Ammon's horn (tissue), 1 donor: ENCODE measurements around the gene NUP210L.
A peak's percentile ranks its signal among the peaks of the same experiment; 100 is the strongest.
"Not testable (repeated sequence)": the region's sequence is repeated elsewhere in the genome, so short reads cannot be mapped to it uniquely, and the experiment has no call there.

ENCODE experiments used
- DNase-seq: peaks from one replicate; pipeline ENCODE4 v3.0.0-alpha.2; 2016; ENCODE audit warnings: low spot score

The NUP210L gene

DNA sequence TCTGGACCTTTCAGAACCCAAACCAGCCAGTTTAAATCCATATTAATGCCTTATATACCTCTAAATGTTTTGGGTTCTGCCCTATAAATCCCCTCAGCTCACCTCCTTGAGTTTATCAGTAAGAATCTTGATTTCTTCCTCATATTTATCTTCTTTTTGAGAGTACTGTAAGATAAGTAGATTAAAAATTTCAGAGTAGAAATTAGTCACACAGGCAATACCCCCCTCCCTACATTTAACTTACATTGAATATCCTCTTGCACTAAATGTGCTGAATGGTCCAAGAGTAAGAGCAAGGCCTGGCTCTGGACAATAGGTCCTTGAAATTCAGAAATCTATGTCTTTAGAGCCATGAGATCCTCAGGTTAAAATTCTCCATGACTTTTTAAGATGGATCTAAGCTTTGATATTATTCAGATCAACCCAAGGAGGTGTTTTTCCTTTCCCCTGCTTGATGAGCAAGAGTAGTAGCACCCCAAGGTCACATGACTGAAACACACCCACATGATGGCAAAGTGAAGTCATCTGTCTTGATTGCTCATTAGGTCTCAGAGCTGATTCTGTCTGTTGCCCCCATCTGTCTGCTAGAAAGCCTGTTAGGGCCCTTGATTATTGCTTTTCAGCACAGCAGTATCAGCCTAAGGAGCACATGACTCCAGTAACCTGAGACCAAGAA, 15.8 kb upstream of the NUP210L start:
- DNase-seq = peak; percentile 45

- DNase-seq = no peak
Observed at GRCh38 chr1:154167461-154167860, 12.6 kb upstream of the NUP210L start.

- DNase-seq = no peak
Observed at GRCh38 chr1:154166207-154166606, 11.3 kb upstream of the NUP210L start.

GRCh38 chr1:154159554-154159953, 4.7 kb upstream of the NUP210L start:
- no peak for DNase-seq

- DNase-seq = no peak
Observed at GRCh38 chr1:154158307-154159125, 3.6 kb upstream of the NUP210L start.

- DNase-seq = peak; percentile 39
Observed at GRCh38 chr1:154157520-154158306, 2.8 kb upstream of the NUP210L start.

DNA sequence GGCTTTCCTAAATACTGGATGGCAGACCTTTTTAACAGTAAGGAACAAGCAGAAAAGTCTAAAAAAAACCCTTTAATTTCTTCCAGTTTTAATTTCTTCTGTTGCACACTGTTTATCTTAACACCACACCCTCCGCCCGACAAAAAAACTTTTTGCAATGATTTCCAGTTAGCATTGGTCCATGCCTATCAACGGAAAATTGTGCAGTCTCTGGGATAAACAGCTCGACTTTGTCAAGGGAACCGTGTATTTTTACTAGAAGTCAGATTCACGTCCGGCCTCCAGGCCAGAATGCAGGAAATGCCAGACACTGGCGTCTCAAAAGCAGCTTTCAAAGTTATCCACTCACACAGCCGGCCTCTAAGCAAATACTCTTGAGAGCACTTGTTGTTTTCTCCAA, 378 bp upstream of the NUP210L start:
- no peak for DNase-seq

GRCh38 chr1:154154053-154154452, 820 bp downstream of the NUP210L start:
- no peak for DNase-seq

- no peak for DNase-seq
Observed at GRCh38 chr1:154151311-154151710, 3.6 kb downstream of the NUP210L start.

DNA sequence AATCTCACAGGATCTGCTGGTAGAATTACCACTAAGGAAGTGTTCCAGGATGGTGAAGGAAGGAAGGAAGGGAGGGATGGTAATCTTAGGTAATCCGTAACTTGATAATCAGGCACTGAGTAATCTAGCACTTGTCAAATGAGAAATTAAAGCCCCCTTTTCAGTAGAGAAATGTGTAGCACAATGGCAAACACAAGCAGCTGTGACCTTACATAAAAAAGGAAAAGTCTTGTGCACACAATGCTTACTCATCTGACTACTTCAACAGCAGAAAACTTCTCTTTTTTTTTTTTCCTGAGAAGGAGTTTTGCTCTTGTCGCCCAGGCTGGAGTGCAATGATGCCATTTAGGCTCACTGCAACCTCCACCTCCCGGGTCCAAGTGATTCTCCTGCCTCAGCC, 6.1 kb downstream of the NUP210L start:
- DNase-seq = no peak

DNA sequence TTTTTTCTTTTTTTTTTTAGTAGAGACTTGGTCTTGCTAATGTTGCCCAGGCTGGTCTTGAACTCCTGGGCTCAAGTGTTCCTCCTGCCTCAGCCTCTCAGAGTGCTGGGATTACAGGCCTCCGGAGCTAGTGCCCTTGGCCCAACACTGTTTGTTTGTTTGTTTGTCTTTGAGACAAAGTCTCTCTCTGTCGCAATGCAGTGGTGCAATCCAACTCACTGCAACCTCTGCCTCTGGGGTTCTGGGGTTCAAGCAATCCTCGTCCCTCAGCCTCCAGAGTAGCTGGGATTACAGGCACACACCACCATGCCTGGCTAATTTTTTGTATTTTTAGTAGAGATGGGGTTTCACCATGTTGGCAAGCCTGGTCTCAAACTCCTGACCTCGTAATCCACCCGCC, 7.4 kb downstream of the NUP210L start:
- DNase-seq = not testable (repeated sequence)

DNA sequence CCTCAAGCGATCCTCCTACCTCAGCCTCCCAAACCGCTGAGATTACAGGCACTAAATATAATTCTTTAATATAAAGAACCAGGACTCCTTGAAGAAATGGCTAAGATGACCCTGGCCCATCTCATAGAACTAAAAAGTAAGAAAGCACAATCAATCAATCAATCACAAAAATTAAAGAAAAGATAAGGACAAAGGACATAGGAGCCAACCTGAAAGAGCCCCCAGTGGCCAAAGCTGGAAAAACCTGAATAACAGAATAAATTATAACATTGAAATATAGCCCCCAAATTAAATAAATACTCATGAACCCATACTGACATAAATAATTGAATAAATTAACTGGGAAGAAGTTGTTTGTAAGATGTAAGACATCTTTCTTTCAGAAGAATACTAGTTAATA, 8.9 kb downstream of the NUP210L start:
- DNase-seq = no peak

GRCh38 chr1:154142358-154142757, 12.5 kb downstream of the NUP210L start:
- DNase-seq = no peak

- DNase-seq = no peak
Observed at GRCh38 chr1:154141240-154141639, 13.6 kb downstream of the NUP210L start.

- no peak for DNase-seq
Observed at GRCh38 chr1:154137888-154138287, 17.0 kb downstream of the NUP210L start.

- no peak for DNase-seq
Observed at GRCh38 chr1:154133256-154133655, 21.6 kb downstream of the NUP210L start.

- no peak for DNase-seq
Observed at GRCh38 chr1:154129391-154129970, 25.4 kb downstream of the NUP210L start.

DNA sequence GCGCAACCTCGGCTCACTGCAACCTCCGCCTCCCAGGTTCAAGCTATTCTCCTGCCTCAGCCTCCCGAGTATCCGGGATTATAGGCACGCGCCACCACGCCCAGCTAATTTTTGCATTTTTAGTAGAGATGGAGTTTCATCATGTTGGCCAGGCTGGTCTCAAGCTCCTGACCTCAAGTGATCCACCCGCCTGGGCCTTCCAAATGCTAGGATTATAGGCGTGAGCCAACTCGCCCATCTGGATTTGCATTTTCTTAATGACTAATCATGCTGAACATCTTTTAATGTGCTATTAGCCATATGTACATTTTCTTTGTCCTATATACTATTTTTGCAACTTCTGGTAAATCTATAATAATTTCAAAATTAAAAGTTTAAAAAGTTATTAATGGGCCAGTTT, 31.7 kb downstream of the NUP210L start:
- not testable (repeated sequence) for DNase-seq

DNA sequence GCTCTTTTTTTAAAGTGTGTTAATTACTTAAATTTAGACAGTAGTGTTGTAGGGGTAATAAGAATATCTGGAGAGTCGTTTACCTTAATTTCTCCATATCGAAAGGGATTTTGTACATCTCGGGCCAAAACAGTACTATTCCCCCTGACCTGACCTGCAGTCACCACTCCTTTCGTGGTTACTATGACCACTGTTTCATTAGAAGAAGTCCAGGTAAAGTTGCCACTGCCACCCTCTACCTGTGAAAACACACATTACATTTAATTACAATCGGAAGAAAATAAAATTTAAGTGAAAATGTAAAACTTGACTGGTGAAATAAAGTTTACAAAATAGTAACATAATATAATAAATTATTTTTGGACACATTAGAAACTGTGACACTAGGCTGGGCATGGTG, 37.2 kb downstream of the NUP210L start:
- DNase-seq = no peak

DNA sequence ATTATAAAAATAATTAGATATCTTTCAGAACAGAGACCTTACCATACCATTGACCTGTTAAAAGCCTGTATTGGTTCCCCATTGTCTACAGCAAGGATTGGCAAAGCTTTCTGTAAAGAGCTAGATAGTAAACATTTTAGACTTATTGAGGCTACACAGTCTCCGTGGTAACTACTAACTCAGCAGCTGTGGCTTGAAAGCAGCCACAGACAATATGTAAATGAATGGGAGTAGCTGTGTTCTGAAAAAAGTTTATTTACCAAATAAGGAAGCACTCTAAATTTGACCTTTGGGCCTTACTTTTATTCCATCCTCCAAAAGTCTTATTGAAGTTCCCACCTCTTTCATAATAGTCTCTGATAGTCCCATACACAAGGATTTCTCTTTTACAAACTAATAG, 39.7 kb downstream of the NUP210L start:
- DNase-seq = peak; percentile 2

DNA sequence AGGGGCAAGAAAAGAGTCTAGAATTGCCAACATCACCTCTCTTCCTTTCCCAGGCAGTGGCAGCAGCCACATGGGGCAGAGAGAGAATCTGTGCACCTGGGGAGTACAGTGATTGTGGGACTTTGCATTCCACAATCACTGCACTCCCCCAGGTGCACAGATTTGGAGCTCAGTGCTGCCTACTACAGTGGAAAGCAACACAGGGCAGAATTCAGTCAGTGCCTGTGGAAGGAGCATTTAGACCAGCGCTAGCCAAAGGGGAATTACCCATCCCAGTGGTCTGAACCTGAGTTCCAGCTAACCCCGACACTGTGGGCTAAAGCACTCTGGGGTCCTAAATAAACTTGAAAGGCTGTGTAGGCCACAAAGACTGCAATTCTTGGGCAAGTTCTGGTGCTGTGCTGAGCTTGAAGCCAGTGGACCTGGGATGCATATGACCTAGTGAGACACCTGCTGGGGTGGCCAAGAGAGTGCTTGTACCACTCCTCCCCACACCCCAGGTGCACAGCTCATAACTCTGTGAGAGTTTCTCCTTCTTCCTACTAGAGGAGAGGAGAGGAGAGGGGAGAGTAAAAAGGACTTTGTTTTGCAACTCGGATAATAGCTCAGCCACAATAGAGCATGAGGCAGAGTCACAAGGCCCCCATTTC, 50.3 kb downstream of the NUP210L start:
- no peak for DNase-seq

GRCh38 chr1:154100141-154100540, 54.7 kb downstream of the NUP210L start:
- not testable (repeated sequence) for DNase-seq
